ENCODE data around the gene NQO1.

GRCh38 chr16:69745959-69746358 lies 19.6 kb upstream of the NQO1 start:
- TF ChIP-seq RAD21 (IDR thresholded peaks at IDR 0.05) (no peak), TAF1 (conservative IDR thresholded peaks at IDR 0.05) (no peak), ZBTB33 (IDR thresholded peaks at IDR 0.05) (no peak), REST (IDR thresholded peaks at IDR 0.05) (no peak), CTCF (IDR thresholded peaks at IDR 0.05; ENCODE audit: low read depth, low read length, missing input control) (no peak), EGR1 (IDR thresholded peaks at IDR 0.05; ENCODE audit: low read depth in 2 of 2) (no peak), JUND (IDR thresholded peaks at IDR 0.05) (no peak), SP1 (IDR thresholded peaks at IDR 0.05) (no peak), FOXA1 (IDR thresholded peaks at IDR 0.05) (no peak), GABPA (IDR thresholded peaks at IDR 0.05 in 1 of 2, conservative IDR thresholded peaks at IDR 0.05 in 1 of 2) (no peak), YY1 (IDR thresholded peaks at IDR 0.05) (no peak), RXRA (IDR thresholded peaks at IDR 0.05) (no peak)
- TF ChIP-seq, protein P1, sequence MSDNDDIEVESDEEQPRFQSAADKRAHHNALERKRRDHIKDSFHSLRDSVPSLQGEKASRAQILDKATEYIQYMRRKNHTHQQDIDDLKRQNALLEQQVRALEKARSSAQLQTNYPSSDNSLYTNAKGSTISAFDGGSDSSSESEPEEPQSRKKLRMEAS (IDR thresholded peaks at IDR 0.05) = no peak
- TF ChIP-seq, protein P2, sequence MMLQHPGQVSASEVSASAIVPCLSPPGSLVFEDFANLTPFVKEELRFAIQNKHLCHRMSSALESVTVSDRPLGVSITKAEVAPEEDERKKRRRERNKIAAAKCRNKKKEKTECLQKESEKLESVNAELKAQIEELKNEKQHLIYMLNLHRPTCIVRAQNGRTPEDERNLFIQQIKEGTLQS (IDR thresholded peaks at IDR 0.05) = no peak
